Liver (tissue), 3 donors: ENCODE results near the gene SLC16A2.

Source experiments
- EGR1 ChIP-seq, 2 donors: IDR thresholded peaks; 2 replicates each; pipeline ENCODE4 v1.6.1; 2016 to 2018; ENCODE audit warnings: antibody characterized with exemption in 2 of 2, low read depth in 2 of 2
- FOXA1 ChIP-seq: IDR thresholded peaks from 2 replicates; pipeline ENCODE4 v1.6.1; 2016; ENCODE audit warnings: antibody characterized with exemption
- FOXA2 ChIP-seq: IDR thresholded peaks from 2 replicates; pipeline ENCODE4 v1.6.1; 2016; ENCODE audit warnings: antibody characterized with exemption
- RAD21 ChIP-seq, 2 donors: IDR thresholded peaks; 2 replicates each; pipeline ENCODE4 v1.6.1; 2016; ENCODE audit warnings: antibody characterized with exemption in 2 of 2, mild to moderate bottlenecking in 2 of 2
- TAF1 ChIP-seq: conservative IDR thresholded peaks from 2 replicates; pipeline ENCODE4 v1.6.1; 2016; ENCODE audit warnings: antibody characterized with exemption, mild to moderate bottlenecking
- YY1 ChIP-seq: IDR thresholded peaks from 2 replicates; pipeline ENCODE4 v1.6.1; 2016; ENCODE audit warnings: antibody characterized with exemption, mild to moderate bottlenecking
- TF ChIP-seq, protein P1 (sequence below): fragments of 150-350 bp; IDR thresholded peaks from 2 replicates; pipeline ENCODE4 v1.5.1; 2017; ENCODE audit warnings: improper control_type of control experiment, low read depth, low read length; ENCODE audit not compliant: missing input control
- TF ChIP-seq, protein P2 (sequence below): IDR thresholded peaks from 2 replicates; pipeline ENCODE4 v1.6.1; 2016; ENCODE audit warnings: antibody characterized with exemption
- TF ChIP-seq, protein P3 (sequence below): IDR thresholded peaks from 2 replicates; pipeline ENCODE4 v1.6.1; 2016; ENCODE audit warnings: antibody characterized with exemption, mild to moderate bottlenecking
- TF ChIP-seq, protein P4 (sequence below): IDR thresholded peaks from 2 replicates; pipeline ENCODE4 v1.6.1; 2016; ENCODE audit warnings: antibody characterized with exemption
- TF ChIP-seq, protein P5 (sequence below): IDR thresholded peaks from 2 replicates; pipeline ENCODE4 v1.6.1; 2016; ENCODE audit warnings: antibody characterized with exemption
- donor health status: healthy.
- donor health status: healthy.

DNA sequence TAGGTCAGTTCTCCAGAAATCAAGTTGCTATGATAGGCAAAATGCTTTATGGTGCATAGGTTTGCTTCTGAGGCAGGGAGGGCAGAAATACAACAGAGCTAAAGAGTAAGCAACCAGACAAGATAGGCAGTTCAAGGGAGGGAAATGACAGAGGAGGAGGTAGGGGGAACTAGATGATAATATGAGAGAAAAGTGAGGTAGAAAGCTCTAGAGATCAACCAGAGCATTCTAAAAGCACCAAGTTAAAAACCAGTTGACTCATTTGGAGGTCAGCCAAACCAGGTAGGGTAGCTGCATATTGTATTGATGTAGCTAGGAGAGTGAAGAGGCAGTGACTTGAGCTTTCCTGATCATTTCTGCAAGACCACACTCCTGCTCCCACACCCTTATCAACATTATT, 49.0 kb upstream of the SLC16A2 start:
- TF ChIP-seq, protein P1, sequence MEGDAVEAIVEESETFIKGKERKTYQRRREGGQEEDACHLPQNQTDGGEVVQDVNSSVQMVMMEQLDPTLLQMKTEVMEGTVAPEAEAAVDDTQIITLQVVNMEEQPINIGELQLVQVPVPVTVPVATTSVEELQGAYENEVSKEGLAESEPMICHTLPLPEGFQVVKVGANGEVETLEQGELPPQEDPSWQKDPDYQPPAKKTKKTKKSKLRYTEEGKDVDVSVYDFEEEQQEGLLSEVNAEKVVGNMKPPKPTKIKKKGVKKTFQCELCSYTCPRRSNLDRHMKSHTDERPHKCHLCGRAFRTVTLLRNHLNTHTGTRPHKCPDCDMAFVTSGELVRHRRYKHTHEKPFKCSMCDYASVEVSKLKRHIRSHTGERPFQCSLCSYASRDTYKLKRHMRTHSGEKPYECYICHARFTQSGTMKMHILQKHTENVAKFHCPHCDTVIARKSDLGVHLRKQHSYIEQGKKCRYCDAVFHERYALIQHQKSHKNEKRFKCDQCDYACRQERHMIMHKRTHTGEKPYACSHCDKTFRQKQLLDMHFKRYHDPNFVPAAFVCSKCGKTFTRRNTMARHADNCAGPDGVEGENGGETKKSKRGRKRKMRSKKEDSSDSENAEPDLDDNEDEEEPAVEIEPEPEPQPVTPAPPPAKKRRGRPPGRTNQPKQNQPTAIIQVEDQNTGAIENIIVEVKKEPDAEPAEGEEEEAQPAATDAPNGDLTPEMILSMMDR, result no peak
- no peak for TF ChIP-seq YY1
- TF ChIP-seq, protein P2, sequence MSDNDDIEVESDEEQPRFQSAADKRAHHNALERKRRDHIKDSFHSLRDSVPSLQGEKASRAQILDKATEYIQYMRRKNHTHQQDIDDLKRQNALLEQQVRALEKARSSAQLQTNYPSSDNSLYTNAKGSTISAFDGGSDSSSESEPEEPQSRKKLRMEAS, result no peak
- TF ChIP-seq, protein P3, sequence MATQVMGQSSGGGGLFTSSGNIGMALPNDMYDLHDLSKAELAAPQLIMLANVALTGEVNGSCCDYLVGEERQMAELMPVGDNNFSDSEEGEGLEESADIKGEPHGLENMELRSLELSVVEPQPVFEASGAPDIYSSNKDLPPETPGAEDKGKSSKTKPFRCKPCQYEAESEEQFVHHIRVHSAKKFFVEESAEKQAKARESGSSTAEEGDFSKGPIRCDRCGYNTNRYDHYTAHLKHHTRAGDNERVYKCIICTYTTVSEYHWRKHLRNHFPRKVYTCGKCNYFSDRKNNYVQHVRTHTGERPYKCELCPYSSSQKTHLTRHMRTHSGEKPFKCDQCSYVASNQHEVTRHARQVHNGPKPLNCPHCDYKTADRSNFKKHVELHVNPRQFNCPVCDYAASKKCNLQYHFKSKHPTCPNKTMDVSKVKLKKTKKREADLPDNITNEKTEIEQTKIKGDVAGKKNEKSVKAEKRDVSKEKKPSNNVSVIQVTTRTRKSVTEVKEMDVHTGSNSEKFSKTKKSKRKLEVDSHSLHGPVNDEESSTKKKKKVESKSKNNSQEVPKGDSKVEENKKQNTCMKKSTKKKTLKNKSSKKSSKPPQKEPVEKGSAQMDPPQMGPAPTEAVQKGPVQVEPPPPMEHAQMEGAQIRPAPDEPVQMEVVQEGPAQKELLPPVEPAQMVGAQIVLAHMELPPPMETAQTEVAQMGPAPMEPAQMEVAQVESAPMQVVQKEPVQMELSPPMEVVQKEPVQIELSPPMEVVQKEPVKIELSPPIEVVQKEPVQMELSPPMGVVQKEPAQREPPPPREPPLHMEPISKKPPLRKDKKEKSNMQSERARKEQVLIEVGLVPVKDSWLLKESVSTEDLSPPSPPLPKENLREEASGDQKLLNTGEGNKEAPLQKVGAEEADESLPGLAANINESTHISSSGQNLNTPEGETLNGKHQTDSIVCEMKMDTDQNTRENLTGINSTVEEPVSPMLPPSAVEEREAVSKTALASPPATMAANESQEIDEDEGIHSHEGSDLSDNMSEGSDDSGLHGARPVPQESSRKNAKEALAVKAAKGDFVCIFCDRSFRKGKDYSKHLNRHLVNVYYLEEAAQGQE, result no peak
- no peak for TF ChIP-seq FOXA2
- TF ChIP-seq FOXA1, result no peak
- no peak for TF ChIP-seq EGR1 (IDR thresholded peaks at IDR 0.05; ENCODE audit: low read depth in 2 of 2)
- TF ChIP-seq, protein P4, sequence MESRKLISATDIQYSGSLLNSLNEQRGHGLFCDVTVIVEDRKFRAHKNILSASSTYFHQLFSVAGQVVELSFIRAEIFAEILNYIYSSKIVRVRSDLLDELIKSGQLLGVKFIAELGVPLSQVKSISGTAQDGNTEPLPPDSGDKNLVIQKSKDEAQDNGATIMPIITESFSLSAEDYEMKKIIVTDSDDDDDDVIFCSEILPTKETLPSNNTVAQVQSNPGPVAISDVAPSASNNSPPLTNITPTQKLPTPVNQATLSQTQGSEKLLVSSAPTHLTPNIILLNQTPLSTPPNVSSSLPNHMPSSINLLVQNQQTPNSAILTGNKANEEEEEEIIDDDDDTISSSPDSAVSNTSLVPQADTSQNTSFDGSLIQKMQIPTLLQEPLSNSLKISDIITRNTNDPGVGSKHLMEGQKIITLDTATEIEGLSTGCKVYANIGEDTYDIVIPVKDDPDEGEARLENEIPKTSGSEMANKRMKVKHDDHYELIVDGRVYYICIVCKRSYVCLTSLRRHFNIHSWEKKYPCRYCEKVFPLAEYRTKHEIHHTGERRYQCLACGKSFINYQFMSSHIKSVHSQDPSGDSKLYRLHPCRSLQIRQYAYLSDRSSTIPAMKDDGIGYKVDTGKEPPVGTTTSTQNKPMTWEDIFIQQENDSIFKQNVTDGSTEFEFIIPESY, result no peak
- TF ChIP-seq RAD21 (IDR thresholded peaks at IDR 0.05), result no peak
- no peak for TF ChIP-seq TAF1
- TF ChIP-seq, protein P5, sequence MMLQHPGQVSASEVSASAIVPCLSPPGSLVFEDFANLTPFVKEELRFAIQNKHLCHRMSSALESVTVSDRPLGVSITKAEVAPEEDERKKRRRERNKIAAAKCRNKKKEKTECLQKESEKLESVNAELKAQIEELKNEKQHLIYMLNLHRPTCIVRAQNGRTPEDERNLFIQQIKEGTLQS, result no peak
